Forelimb muscle (tissue), 1 donor: Measurements from ENCODE around the gene PSME2. TPM values are rescaled to one million over a fixed set of nuclear protein-coding genes. Genes with fewer than 3 reads are reported as not detected.

Experiments used
- DNase-seq: peaks from one replicate; pipeline ENCODE4 v3.0.0-alpha.2; 2013; ENCODE audit warnings: low read depth
- polyA plus RNA-seq: library from polyadenylated mRNA; unstranded; fragments of 120-200 nt; gene quantifications from one replicate; pipeline ENCODE4 v1.2.1, GENCODE V29; 2013; ENCODE audit not compliant: insufficient read length

Gene PSME2
- polyA plus RNA-seq, 1 donor = 74.3 TPM

DNA sequence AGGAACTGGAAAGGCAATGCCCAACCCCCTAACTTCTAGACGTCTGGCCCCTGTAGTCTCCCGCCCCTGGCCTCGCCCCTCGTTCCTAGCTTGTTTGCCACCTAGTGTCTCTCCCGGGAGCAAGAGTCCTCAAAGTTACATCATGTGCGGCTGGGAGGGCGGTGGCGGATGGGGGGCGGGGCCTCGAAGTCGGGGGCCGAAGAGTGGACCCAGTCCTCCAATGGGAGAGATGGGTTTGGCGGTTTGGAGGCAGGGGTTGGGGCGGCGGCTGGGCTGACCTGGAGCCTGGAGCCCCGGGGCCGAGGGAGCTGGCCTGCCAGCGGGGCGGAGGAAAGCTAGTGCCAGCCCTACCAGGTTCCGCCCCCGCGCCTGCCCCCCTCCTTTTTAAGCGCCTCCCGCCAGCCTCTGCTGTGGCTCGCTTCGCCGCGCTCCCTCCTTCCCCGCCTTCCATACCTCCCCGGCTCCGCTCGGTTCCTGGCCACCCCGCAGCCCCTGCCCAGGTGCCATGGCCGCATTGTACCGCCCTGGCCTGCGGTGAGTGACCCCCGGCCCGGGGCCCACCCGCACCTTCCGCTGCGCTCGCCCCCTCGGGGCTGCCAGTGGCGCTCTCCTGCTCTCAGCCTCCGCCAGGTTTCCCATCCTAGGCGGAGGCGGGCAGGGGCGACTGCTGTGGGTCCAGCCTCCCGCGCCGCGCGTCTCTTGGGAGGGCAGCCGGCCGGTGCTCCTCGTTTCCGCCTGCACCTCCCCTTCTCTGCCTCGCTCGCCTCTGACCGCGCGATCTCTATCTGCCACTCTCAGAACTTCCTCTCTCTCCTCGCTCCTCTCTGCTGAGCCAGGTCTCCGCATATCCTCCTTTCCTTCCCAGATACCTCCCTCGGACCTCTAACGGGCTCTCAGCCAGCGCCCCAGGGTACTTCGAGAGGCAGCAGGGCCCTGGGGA lies 52.2 kb downstream of the PSME2 start, which contains the start of gene PCK2:
Gene PCK2 (plus strand): TSS at position 411 of the 940 bp plus-strand sequence. CDS start 95 bp downstream, at position 506.
- no peak for DNase-seq

Other genes with a start within 250 kb of the PSME2 start
- 20.9 TPM for gene DHRS4, start 192.8 kb downstream of the PSME2 start, polyA plus RNA-seq
- 9.2 TPM for gene DHRS4L2, start 157.7 kb downstream of the PSME2 start, polyA plus RNA-seq
- 0.18 TPM for gene CARMIL3, start 94.6 kb downstream of the PSME2 start, polyA plus RNA-seq
- gene CPNE6, start 75.0 kb downstream of the PSME2 start, polyA plus RNA-seq = not detected
- gene PCK2, start 52.3 kb downstream of the PSME2 start, polyA plus RNA-seq = 3.6 TPM
- gene DCAF11, start 31.8 kb downstream of the PSME2 start, polyA plus RNA-seq = 45.7 TPM
- gene NRL, start 31.7 kb downstream of the PSME2 start, polyA plus RNA-seq = 1.8 TPM
- gene FITM1, start 16.0 kb downstream of the PSME2 start, polyA plus RNA-seq = 164 TPM
- 110 TPM for gene PSME1, start 10.4 kb downstream of the PSME2 start, polyA plus RNA-seq
- gene EMC9, start 5.0 kb downstream of the PSME2 start, polyA plus RNA-seq = 32.1 TPM
- 32.6 TPM for gene RNF31, start 888 bp upstream of the PSME2 start, polyA plus RNA-seq
- gene IRF9, start 14.7 kb upstream of the PSME2 start, polyA plus RNA-seq = 25.1 TPM
- gene REC8, start 25.5 kb upstream of the PSME2 start, polyA plus RNA-seq = 8.2 TPM
- gene IPO4, start 42.2 kb upstream of the PSME2 start, polyA plus RNA-seq = 26.4 TPM
- gene TM9SF1, start 48.8 kb upstream of the PSME2 start, polyA plus RNA-seq = 18.8 TPM
- gene TSSK4, start 59.1 kb upstream of the PSME2 start, polyA plus RNA-seq = 5.0 TPM
- 40.0 TPM for gene CHMP4A, start 66.9 kb upstream of the PSME2 start, polyA plus RNA-seq
- 5.5 TPM for gene MDP1, start 69.5 kb upstream of the PSME2 start, polyA plus RNA-seq
- gene NEDD8, start 85.8 kb upstream of the PSME2 start, polyA plus RNA-seq = 188 TPM
- gene GMPR2, start 86.3 kb upstream of the PSME2 start, polyA plus RNA-seq = 53.3 TPM
- 37.0 TPM for gene TINF2, start 96.0 kb upstream of the PSME2 start, polyA plus RNA-seq
- gene TGM1, start 116.6 kb upstream of the PSME2 start, polyA plus RNA-seq = 0.86 TPM
- 14.7 TPM for gene RABGGTA, start 125.0 kb upstream of the PSME2 start, polyA plus RNA-seq
- gene DHRS1, start 153.2 kb upstream of the PSME2 start, polyA plus RNA-seq = 15.0 TPM
- 21.1 TPM for gene NOP9, start 153.2 kb upstream of the PSME2 start, polyA plus RNA-seq
- 8.2 TPM for gene CIDEB, start 161.4 kb upstream of the PSME2 start, polyA plus RNA-seq
- 2.0 TPM for gene LTB4R2, start 163.5 kb upstream of the PSME2 start, polyA plus RNA-seq
- gene LTB4R, start 164.9 kb upstream of the PSME2 start, polyA plus RNA-seq = 2.1 TPM
- 15.2 TPM for gene ADCY4, start 188.5 kb upstream of the PSME2 start, polyA plus RNA-seq
- gene RIPK3, start 193.4 kb upstream of the PSME2 start, polyA plus RNA-seq = 1.1 TPM
- 39.2 TPM for gene NFATC4, start 221.6 kb upstream of the PSME2 start, polyA plus RNA-seq